Heart left ventricle (tissue), 13 donors: ENCODE data around the gene OR9Q1.

Experiments used
- CTCF ChIP-seq, 12 donors: fragments of 200-600 bp; sonication (generic) in 4 of 12; IDR thresholded peaks; one replicate each; pipeline versions ENCODE4 v1.5.0 to v1.8.0; 2018 to 2022; ENCODE audit warnings: antibody characterized with exemption in 12 of 12, mild to moderate bottlenecking in 5 of 12
- POLR2A ChIP-seq, 2 donors: fragments of 450-650 bp; IDR thresholded peaks; one replicate each; pipeline ENCODE4 v1.6.1; 2017; ENCODE audit warnings: antibody characterized with exemption in 2 of 2, mild to moderate bottlenecking in 2 of 2, moderate library complexity in 2 of 2
- donor health status: ischemic (EF 13 %, LVEDD 7.1; RV severe dilation, severe dysfunction).
- donor health status: DM: no; HTN: yes; CAD: no.
- donor health status: DM: no; HTN: no; CAD: no.
- donor health status: ischemic (EF 25% LVEDD 6.9; RV normal size, moderate dysfunction).
- donor health status: ischemic (EF 25% LVEDD 5.7; RV mildly dilated, moderate dysfunction).
- donor health status: ischemic (EF 35%, LVEDD 5.7; RV mildly dilated, moderate dysfunction).
- donor health status: nonischemic (EF 11% LVEDD 7.7; RV severe dilation, severe dysfunction).
- donor health status: DM: yes; HTN: yes; CAD: no.
- donor health status: PGD.
- donor health status: ischemic (EF 29% LVEDD 5.4; RV normal size, mild dysfunction).
- donor health status: nonischemic (EF 23%, LVEDD 6.1; RV moderate dilation, normal function).

- no peak for TF ChIP-seq CTCF (IDR thresholded peaks at IDR 0.05)
- TF ChIP-seq POLR2A (IDR thresholded peaks at IDR 0.05): no peak
These were observed 154.8 kb downstream of the OR9Q1 start for GRCh38 chr11:58178444-58178843.
